ENCODE data around the gene GDPGP1. TPM values are rescaled to one million over a fixed set of nuclear protein-coding genes. Genes with fewer than 3 reads are reported as not detected.

GDPGP1 gene
- total RNA-seq, 4 donors from 2014 or later = 4.7 to 8.4 (median 5.5) TPM

GRCh38 chr15:90191794-90192509 is 42.1 kb upstream of the GDPGP1 start:
- intact Hi-C loops (cut with DNase I) = no loop called here
- peak; percentile 55 for DNase-seq
- WGBS, 2 donors = 16 to 20% methylated on average over 4 to 5 of the region's 7 CpGs
- peaks cover 49 to 89% (median 66%) of the 10 kb centered on the region in 3 donors for H3K4me1 ChIP-seq
- no peaks in the 10 kb centered on the region for H3K27me3 ChIP-seq
- TF ChIP-seq POLR2A (IDR thresholded peaks at IDR 0.05) (peak in 1 of 4 donors; percentile 30), CTCF (IDR thresholded peaks at IDR 0.05) (no peak)
- no peaks in the 10 kb centered on the region for H3K9me3 ChIP-seq
- peak overlapping the region in 3 of 4 donors; percentile 1 to 30 (median 13) for H3K4me3 ChIP-seq
- H3K36me3 ChIP-seq = peaks cover 0 to 25% (median 0%) of the 10 kb centered on the region in 3 donors
- H3K27ac ChIP-seq = peak overlapping the region; percentile 92 to 99 (median 97)

- H3K4me1 ChIP-seq = peaks cover 45 to 86% (median 55%) of the 10 kb centered on the region in 3 donors
- no peak for DNase-seq
- peak overlapping the region in 3 of 4 donors; percentile 1 to 30 (median 13) for H3K4me3 ChIP-seq
- H3K27ac ChIP-seq = peak overlapping the region; percentile 92 to 99 (median 97)
- no peaks in the 10 kb centered on the region for H3K27me3 ChIP-seq
- intact Hi-C loops (cut with DNase I) = no loop called here
- H3K9me3 ChIP-seq = no peaks in the 10 kb centered on the region
- TF ChIP-seq POLR2A (IDR thresholded peaks at IDR 0.05) = no peak
- 30 to 33% methylated on average over 12 to 14 of the region's 16 CpGs for WGBS, 2 donors
- H3K36me3 ChIP-seq = peaks cover 0 to 32% (median 0%) of the 10 kb centered on the region in 3 donors
These were observed 40.8 kb upstream of the GDPGP1 start for GRCh38 chr15:90192961-90193786.

GRCh38 chr15:90194655-90195054 is 39.4 kb upstream of the GDPGP1 start:
- WGBS, 2 donors = 39 to 86% methylated on average over 2 of the region's 2 CpGs
- no peak for DNase-seq
- peaks cover 37 to 86% (median 47%) of the 10 kb centered on the region in 3 donors for H3K4me1 ChIP-seq
- no peak overlapping the region for H3K4me3 ChIP-seq
- intact Hi-C loops (cut with DNase I) = no loop called here
- H3K27ac ChIP-seq = peak overlapping the region in 3 of 4 donors; percentile 28 to 99 (median 96)
- TF ChIP-seq CTCF (IDR thresholded peaks at IDR 0.05) = no peak
- TF ChIP-seq POLR2A (IDR thresholded peaks at IDR 0.05) = no peak
- peaks cover 0 to 40% (median 0%) of the 10 kb centered on the region in 3 donors for H3K36me3 ChIP-seq
- H3K9me3 ChIP-seq = no peaks in the 10 kb centered on the region
- no peaks in the 10 kb centered on the region for H3K27me3 ChIP-seq

- Histone ChIP-seq H3K4me3 (peak overlapping the region; percentile 68 to 91 (median 73)), H3K27ac (peak overlapping the region; percentile 93 to 96 (median 94)), H3K27me3 (no peaks in the 10 kb centered on the region), H3K36me3 (peaks cover 0 to 54% (median 0%) of the 10 kb centered on the region in 3 donors), H3K9me3 (no peaks in the 10 kb centered on the region), H3K4me1 (peaks cover 23 to 81% (median 39%) of the 10 kb centered on the region in 3 donors)
- no peak for DNase-seq
- 5 to 14% methylated on average over 11 to 12 of the region's 24 CpGs for WGBS, 2 donors
- TF ChIP-seq CTCF (IDR thresholded peaks at IDR 0.05) (no peak), POLR2A (IDR thresholded peaks at IDR 0.05) (no peak)
- intact Hi-C loops (cut with DNase I) = no loop called here
These were observed 33.4 kb upstream of the GDPGP1 start for GRCh38 chr15:90200534-90201129.

- Histone ChIP-seq H3K27me3 (no peaks in the 10 kb centered on the region), H3K4me3 (peak within 1 kb of the TSS; percentile 68 to 91 (median 73)), H3K27ac (peak within 1 kb of the TSS; percentile 93 to 96 (median 94)), H3K9me3 (no peaks in the 10 kb centered on the region), H3K36me3 (peaks cover 0 to 55% (median 0%) of the 10 kb centered on the region in 3 donors), H3K4me1 (peaks cover 30 to 86% (median 46%) of the 10 kb centered on the region in 3 donors)
- intact Hi-C loops (cut with DNase I) = no loop called here
- no peak for DNase-seq
- WGBS, 2 donors = 0 to 2% methylated on average over 1 to 6 of the region's 88 CpGs
- TF ChIP-seq POLR2A (IDR thresholded peaks at IDR 0.05) = peak in 2 of 4 donors; percentile 70 to 79
- TF ChIP-seq CTCF (IDR thresholded peaks at IDR 0.05) = no peak
These were observed 32.7 kb upstream of the GDPGP1 start, which contains the start of gene SEMA4B for GRCh38 chr15:90201130-90201943. Gene SEMA4B, plus strand, starts transcription at chr15:90201330. Its CDS starts 249 bp downstream, at chr15:90201579.
